Loucy (cell line): ENCODE measurements around the gene SAG.

ENCODE experiments used
- EZH2phosphoT487 ChIP-seq: fragments of 200-600 bp; IDR thresholded peaks from 2 replicates; pipeline ENCODE4 v1.6.1; 2018; ENCODE audit warnings: antibody characterized with exemption, mild to moderate bottlenecking, moderate library complexity, borderline replicate concordance
- TF ChIP-seq, protein P1 (sequence below): fragments of 200-600 bp; sonication (generic); conservative IDR thresholded peaks from 2 replicates; pipeline ENCODE4 v1.5.1; 2014; ENCODE audit warnings: mild to moderate bottlenecking, antibody characterized with exemption, low read length

DNA sequence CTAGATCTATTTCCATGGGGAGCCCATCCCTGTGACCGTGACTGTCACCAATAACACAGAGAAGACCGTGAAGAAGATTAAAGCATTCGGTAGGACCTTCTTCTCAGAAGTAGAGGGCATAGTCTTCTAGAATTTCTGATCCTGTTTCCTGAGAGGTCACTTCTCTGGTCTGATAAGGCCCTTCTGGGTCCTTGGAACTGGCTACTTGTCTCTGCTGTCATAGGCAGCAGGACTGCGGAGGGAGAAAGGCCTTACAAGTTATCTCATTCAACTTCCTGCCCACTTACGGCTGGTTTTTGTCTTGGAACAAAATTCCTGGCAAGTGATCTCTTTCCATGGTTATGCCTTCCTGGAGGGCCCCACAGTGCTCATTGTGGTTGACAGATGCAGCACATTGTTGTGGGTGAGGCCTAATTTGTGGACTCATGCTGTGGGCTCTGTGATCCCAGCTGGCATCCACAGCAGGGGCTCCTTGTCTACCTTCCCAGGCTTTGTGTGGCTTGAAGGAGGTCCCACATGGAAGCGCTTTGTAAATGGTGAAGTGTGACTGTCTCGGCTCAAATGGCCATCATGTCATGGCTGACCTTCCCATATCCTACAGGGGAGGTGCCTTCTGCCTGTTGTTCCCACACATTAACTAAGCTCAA is 22.0 kb downstream of the SAG start:
- TF ChIP-seq, protein P1, sequence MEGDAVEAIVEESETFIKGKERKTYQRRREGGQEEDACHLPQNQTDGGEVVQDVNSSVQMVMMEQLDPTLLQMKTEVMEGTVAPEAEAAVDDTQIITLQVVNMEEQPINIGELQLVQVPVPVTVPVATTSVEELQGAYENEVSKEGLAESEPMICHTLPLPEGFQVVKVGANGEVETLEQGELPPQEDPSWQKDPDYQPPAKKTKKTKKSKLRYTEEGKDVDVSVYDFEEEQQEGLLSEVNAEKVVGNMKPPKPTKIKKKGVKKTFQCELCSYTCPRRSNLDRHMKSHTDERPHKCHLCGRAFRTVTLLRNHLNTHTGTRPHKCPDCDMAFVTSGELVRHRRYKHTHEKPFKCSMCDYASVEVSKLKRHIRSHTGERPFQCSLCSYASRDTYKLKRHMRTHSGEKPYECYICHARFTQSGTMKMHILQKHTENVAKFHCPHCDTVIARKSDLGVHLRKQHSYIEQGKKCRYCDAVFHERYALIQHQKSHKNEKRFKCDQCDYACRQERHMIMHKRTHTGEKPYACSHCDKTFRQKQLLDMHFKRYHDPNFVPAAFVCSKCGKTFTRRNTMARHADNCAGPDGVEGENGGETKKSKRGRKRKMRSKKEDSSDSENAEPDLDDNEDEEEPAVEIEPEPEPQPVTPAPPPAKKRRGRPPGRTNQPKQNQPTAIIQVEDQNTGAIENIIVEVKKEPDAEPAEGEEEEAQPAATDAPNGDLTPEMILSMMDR = no peak
- no peak for TF ChIP-seq EZH2phosphoT487
